GM08714 (cell line): ENCODE measurements around the gene PRKAR1B.

Experiments used
- H3K4me3 ChIP-seq: fragments of 200-500 bp; sonication (Bioruptor generic); 2 replicates; pipeline ENCODE4 v1.5.1; 2014; ENCODE audit warnings: mild to moderate bottlenecking, low read length, inconsistent platforms
- ZNF274 ChIP-seq: IDR thresholded peaks from 2 replicates; pipeline ENCODE4 v1.6.1; 2012; ENCODE audit warnings: mild to moderate bottlenecking, low read depth, low read length

The PRKAR1B gene

DNA sequence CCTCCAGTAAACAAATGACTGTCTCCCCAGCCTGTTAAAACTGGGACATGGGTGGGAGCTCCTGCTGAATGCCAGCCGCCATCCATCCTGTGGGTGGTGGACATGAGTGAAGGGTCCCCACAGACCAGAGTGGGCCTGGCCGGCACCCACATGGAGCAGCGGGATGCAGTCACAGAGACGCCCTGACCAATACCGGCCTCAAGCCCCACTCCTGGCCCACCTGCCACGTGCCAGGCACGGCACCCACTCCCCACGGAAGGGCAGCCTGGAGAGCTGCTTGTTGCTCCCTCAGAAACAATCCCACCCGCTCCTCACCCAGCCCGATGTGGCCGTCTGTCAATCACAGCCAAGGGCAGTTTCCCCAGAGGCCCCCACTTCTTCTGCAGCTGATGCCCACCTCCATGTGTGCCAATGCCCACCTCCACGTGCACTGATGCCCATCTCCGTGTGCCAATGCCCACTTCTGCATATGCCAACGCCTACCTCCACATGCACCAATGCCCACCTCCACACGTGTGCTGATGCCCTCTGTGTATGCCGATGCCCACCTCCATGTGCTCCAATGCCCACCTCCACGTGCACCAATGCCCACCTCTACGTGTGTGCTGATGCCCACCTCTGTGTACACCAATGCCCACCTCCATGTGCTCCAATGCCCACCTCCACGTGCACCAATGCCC, 43.4 kb downstream of the PRKAR1B start:
- no peak overlapping the region for H3K4me3 ChIP-seq
- TF ChIP-seq ZNF274: no peak

DNA sequence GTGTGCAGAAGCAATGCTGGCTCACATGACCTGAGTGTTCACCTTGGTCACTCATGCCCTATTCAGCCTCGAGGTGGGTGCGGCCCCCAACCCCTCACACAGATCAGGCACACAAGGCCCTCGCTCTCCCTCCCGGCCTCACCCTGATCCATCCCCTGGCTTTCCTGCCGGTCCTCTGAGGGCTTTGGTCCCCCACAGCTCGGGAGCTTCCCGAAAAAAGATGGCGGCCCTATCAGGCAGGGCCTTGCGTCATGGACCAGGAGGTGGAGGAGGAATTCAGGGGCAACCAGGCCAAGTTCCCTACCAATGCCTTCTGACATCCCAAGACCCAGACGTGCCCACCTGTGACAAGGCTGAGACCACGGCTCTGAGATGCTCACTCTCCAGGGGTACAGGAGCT, 44.3 kb downstream of the PRKAR1B start:
- TF ChIP-seq ZNF274: no peak

DNA sequence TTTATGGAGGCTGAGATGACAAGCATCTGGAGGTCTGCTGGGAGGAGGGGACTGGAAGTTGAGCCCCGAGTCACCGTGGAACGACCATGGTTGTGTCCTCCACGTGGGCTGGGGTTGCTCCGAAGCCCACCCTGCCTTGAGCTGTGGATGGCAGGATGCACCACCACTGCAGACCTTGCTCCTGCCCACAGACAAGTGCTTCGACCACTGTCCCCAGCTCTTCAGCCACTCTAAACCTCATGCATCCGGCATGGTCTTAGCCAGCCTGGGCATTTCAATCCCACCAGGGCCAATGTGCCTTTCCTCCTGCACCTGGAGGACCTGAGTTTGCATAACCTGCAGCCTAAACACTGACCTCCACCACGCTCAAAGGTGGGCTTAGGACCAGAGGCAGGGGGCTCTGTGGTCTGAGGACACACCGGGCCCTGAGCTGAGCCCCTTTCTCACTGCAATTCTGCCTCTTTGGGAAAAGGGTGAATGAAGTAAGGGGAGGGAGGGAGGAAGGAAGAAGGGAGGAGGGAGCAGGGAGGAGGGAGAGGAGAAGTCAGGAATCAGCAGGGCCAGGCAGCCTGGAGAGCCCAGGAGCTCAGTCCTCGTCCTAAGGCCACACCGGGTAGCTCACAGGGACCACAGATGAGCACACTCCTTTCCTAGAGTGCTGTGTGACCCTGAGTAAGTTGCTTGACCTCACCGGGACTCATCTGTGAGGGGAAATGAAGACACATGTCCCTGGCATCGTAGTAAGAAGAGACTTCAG, 45.4 kb downstream of the PRKAR1B start:
- H3K4me3 ChIP-seq: no peak overlapping the region
- no peak for TF ChIP-seq ZNF274

More for the DNA sequence above, 44.3 kb downstream of the PRKAR1B start:
- H3K4me3 ChIP-seq: no peak overlapping the region

DNA sequence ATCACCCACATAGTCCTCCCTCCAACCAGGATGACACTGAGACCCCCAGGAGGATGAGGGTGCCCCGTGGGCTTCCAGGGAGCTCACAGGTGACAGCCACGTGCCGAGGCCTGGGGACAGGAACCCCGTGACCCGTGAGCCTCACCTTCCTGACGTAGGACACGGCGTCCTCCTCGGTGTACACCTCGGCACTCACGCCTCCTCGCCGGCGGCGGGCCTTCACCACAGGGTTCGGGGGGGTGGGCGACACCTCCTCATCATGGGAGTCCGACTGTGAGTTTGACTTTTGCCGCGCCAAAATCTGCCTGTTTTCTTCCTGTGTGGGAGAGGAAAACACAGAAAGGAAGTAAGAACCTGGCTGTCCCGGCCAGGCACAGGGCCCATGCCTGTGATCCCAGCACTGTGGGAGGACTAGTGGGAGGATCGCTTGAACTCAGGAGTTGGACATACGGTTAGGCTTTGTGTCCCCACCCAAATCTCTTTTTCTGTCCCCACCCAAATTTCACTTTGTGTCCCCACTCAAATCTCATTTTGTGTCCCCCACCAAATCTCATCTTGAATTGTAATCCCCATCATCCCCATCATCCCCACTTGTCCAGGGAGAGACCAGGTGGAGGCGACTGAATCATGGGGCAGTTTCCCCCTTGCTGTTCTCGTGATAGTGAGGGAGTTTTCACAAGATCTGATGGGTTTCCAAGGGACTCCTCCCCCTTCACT, 46.5 kb downstream of the PRKAR1B start:
- TF ChIP-seq ZNF274: no peak
- H3K4me3 ChIP-seq: no peak overlapping the region

DNA sequence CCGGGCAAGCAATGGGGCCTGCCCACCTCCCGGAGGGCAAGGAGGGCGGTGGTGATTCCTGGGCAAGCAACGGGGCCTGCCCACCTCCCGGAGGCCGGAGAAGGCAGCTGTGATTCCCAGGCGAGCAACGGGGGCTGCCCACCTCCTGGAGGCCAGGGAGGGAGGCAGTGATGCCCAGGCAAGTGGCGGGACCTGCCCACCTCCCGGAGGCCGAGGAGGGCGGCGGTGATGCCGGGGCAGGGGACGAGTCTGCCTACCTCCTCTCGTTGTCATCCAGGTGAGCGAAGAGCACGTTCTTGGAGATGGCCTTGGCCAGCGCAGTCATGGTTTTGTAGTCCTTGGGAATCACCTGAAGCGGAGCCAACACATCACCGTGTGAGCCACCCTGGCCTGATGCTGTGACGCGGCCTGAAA, 50.1 kb downstream of the PRKAR1B start:
- no peak for TF ChIP-seq ZNF274
- no peak overlapping the region for H3K4me3 ChIP-seq

DNA sequence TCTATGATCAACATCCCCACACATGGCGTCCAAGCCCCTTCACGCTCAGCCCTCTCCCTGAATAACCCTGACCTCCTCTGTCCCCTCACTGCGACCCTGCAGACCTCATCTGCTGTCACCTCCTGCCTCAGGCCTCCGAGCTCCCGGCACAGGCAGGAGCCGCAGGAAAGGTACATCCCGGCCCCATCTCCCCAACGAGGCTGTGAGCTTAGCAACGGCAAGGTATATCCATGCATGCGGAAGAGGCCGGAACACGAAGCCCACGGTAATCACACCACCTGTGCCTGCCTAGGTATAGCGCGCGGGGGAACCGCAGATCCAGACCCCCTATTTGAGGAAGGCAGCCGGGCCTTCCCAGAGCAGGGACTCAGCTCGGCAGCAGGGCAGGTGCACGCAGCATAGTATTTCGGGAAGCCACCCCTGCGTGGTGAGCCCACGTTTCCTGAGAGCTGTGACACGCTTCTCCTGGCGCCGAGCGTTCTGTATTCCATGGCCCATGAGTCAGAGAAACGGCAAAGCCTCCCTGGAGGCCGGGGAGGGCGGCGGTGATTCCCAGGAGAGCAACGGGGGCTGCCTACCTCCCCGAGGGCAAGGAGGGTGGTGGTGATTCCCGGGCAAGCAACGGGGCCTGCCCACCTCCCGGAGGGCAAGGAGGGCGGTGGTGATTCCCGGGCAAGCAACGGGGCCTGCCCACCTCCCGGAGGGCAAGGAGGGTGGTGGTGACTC, 50.7 kb downstream of the PRKAR1B start:
- TF ChIP-seq ZNF274: no peak
- H3K4me3 ChIP-seq: no peak overlapping the region

DNA sequence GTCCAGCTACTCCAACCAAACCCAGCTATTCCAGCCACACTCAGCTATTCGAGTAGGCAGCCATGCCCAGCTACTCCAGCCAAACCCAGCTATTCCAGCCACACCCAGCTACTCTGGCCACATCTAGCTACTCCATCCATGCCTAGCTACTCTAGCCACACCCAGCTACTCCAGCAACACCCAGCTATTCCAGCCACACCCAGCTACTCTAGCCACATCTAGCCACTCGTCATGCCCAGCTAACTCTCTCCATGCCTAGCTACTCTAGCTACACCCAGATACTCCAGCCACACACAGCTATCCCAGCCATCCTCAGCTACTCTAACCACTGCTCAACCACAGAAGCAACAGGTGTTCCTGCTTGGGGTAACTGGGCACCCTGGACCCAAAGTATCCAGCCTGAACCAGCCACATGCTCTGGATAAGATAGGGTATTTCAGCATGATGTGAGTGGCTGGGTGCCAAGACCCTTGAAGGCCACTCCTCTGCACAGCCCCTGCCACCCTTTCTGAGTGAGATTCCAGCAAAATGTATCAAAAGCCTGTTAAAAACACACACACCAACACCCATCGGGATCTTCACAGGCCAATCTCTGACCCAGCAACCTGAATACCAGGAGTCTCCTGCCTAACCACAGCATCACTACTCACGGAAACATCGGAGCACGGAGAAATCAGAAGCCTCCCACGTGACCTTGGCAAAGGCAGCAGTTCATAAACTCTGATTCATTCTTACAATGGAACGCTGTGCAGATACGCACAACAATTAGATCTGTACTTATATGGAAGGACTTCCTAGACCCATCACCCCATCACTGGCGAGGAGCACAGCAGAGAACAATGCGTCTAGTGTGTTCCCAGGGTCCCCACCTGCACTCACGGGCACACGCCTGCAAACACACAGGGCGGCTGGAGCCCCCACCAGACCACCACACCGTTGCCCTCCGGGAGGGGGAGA, 52.3 kb downstream of the PRKAR1B start:
- no peak for TF ChIP-seq ZNF274
- H3K4me3 ChIP-seq: no peak overlapping the region

DNA sequence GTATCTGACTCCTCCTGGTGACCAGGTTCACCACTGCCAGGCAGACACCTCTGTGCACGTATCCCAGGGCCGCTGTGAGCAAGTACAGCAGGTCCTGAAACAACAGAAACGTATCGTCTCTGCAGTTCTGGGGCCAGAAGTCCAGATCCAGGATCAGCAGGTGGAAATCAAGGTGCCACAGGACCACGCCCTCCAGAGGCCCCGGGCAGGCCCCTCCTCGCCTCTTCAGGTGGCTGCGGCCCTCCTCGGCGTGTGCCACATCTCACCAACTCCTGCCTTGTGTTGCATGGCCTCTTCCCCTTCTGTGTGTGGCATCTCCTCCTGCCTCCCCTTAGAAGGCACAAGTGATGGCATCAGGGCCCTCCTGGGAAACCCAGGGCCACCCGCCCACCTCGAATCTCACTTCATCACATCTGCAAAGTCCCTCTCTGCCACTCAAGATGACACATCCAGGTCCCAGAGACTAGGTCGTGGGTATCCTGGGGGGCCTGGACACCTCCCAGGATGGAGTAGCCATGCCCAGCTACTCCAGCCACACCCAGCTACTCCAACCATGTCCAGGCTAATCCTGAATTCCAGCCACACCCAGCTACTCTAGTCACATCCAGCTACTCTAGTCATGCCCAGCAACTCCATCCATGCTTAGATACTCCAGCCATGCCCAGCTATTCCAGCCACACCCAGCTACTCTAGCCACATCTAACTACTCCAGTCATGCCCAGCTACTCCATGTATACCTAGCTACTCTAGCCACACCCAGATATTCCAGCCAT, 53.2 kb downstream of the PRKAR1B start:
- no peak for TF ChIP-seq ZNF274

DNA sequence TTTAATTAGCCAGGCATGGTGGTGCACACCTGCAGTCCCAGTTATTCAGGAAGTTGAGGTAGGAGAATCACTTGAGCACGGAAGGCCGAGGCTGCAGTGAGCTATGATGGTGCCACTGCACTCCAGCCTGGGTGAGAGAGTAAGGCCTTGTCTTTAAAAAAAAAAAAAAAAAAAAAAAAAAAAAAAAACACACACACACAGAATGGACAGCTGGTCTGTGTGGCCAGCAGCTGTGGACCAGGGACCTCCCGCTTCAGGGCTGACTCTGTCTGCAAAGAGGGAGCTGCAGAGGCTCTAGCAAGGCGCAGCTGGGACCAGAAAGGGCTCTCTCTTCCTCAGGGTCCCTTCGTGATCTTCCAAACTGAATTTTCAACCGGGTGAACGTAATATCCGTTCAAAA, 54.2 kb downstream of the PRKAR1B start:
- TF ChIP-seq ZNF274: no peak
- H3K4me3 ChIP-seq: no peak overlapping the region

More for the DNA sequence above, 53.2 kb downstream of the PRKAR1B start:
- no peak overlapping the region for H3K4me3 ChIP-seq

DNA sequence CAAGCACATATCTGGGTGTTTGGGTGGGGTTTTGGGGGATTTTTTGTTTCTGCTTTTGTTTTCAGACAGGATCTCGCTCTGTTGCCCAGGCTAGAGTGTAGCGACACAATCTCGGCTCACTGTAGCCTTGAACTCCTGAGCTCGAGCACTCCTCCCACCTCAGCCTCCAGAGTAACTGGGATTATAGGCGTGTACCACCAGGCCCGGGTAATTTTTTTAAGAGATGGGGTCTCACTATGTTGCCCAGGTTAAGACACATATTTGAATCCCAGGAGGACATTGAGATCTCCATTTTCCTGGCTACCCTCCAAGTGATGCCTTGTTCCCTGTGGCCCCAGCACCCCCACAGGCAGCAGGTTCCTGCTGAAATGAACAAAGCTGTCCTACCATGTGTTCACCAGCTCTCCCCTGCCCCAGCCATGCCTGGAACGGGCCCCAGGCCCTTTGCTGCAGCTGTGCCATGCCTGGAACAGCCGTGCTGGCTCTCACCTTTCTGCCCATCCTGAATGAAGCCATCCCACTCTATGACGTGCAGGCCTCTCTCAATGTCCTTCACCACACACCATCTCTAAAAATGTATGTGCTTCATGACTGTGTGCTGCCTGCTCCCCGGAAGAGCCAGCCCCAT, 55.6 kb downstream of the PRKAR1B start:
- TF ChIP-seq ZNF274: no peak
- no peak overlapping the region for H3K4me3 ChIP-seq

DNA sequence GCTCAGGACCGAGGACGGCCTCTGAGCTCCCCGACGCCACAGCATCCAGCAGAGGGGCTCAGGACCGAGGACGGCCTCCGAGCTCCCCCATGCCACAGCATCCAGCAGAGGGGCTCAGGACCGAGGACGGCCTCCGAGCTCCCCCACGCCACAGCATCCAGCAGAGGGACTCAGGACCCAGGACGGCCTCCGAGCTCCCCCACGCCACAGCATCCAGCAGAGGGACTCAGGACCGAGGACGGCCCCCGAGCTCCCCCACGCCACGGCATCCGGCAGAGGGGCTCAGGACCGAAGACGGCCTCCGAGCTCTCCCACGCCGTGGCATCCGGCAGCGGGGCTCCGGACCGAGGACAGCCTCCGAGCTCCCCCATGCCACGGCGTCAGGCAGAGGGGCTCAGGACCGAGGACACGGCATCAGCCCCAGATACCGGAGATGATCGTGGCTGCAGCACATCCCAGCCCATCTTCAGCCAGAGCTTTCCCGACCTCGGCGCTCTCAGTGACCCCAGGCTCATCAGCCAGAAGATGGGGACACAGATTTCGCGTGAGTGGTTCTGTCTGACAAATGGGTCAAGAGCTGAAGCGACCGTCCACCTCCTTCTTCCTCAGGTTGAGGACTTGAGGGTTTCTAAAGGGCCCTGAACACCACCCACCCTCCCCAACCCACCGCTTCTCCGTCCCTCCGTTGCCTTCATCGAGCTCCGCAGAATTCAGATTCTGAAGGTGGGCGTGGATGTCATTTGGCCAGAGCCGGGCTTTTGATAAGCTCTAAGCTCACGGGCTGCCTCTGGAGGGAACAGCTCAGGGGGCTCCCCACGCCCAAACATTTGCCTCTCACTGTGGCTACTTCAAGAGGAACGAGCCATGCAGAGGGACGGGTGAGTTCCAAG, 56.3 kb downstream of the PRKAR1B start:
- no peak overlapping the region for H3K4me3 ChIP-seq
- no peak for TF ChIP-seq ZNF274

DNA sequence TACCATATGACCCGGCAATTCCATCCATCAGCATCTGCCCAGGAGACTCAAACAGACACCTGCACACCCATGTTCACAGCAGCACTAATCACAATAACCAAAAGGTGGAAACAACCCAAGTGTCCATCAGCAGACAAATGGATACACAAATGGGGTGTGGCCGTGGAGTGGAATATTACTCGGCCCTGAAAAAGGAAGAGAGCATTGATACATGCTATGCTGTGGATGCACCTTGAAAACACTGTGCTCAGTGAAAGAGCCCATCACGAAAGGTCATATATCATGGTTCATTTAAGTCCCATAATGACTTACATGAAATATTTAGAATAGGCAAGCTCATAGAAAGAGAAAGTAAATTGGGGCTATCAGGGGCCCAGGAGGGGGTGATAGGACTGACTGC, 58.1 kb downstream of the PRKAR1B start:
- TF ChIP-seq ZNF274: no peak
- H3K4me3 ChIP-seq: no peak overlapping the region
